Fibroblast of skin of scalp (primary cell): ENCODE results near the gene MRPL34. TPM values are rescaled to one million over a fixed set of nuclear protein-coding genes. Genes with fewer than 3 reads are reported as not detected.
A peak's percentile ranks its signal among the peaks of the same experiment; 100 is the strongest.
"Not testable (repeated sequence)": the region's sequence is repeated elsewhere in the genome, so short reads cannot be mapped to it uniquely, and the experiment has no call there.

Source experiments
- DNase-seq: peaks from one replicate; pipeline ENCODE4 v3.0.0-alpha.2; 2013
- polyA plus RNA-seq, 2 experiments: library from polyadenylated mRNA; unstranded; fragments of 120-200 nt; gene quantifications; one replicate each; pipeline ENCODE4 v1.2.1, GENCODE V29; 2013; ENCODE audit not compliant: insufficient read length in 2 of 2

Gene MRPL34
- 33.5 TPM for polyA plus RNA-seq (2013, experiment 1 of 2; ENCODE audit: insufficient read length)
- polyA plus RNA-seq (2013, experiment 2 of 2; ENCODE audit: insufficient read length): 29.8 TPM

DNA sequence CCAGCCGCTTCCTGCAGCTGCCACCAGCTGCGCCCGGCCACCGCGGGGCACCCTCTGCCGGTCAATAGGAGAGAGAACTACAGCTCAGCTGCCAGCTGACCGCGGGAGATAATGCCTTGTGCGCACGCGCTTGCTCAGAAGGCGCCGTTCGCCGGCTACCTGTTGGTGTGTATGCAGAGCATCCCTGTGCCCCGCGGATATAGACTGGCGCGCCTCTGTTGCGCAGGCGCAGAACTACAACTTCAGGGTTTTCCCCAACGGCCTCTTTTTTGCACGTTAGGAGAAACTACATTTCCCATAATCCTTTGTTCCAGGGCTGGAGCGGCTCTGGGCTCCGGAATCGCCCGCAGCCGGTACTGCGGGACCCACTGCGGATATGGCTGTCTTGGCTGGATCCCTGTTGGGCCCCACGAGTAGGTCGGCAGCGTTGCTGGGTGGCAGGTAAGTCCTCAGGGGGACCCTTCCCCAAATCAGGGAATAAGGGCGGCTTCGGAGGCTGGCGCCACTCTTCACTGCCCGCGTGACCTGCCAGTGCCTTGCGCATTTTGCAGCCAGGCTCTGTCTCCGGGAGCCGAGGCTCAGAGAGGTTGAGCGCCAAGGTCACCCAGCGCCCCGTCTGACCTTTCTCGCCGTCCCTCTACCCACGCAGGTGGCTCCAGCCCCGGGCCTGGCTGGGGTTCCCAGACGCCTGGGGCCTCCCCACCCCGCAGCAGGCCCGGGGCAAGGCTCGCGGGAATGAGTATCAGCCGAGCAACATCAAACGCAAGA lies at the start of gene MRPL34:
MRPL34 (plus strand) TSS at position 356 of the 768 bp plus-strand sequence; CDS start at position 377, 21 bp downstream.
- DNase-seq: peak; percentile 98

DNA sequence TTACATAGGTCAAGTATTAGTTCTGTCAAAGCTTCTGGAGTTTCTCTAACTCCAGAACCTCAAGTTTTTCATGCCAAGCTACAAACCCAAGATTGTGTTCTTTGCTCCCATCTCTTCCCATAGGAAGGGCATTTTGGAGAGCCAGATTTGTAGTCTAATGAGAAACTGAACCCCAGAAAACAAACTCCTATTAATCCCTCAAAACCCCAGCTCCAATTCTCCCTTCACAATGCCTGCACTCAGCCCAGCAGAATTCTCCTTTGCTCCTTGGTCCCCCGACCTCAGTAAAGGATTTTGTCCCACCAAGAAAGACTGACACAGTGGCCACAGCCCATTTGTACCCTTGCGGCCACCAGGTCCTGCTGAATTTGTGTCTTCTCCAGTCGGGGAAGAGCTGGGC lies 49.5 kb upstream of the MRPL34 start:
- DNase-seq: no peak

DNA sequence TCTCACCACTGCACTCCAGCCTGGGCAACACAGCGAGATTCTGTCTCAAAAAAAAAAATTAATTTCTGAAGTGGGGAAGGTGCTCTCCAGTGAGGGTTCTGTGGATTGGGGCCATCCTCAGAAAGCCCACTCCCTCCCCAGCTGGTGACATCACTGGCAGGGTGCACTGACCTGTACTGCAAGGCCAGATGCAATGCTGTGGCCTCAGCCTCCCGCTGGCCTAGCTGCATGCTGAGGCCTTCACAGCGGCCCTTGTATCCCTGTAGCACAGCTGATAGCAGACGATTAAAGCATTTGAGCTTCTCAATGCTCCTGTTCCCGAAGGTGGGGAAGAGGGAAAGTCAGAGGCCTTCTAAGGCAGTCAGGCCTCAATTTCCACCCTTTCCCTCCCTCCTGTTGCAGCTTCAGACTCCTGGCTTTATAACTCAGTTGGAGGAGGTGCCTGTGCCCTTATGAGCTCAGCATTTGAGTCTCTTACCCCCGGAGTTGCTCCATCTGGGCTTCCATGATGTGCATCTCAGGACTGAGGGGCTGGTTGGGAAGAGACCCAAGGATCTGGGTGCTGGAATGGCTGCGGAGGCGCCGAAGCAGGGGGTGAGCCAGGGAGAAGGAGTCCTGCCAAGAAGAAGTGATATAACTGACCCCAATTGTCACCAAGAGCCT lies 46.4 kb upstream of the MRPL34 start:
- DNase-seq: no peak

DNA sequence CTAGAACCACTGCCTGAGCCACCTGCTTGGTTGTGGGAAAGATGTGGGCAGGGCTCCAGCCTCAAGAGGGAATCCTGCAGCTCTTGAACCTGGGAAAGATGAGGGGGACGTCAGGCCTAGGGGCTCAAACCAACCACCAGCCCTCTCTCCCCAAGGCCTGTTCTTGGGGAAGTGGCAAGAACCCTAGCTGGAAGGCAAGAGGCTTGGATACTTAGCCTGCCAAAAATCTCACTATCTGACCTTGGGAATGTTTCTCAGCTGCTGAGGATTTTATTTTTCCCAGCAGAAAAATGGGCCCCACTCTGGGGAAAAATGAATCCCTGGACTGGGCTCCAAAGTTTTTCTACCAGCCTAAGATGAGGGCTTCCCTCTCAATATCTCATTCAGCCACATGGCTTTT lies 45.7 kb upstream of the MRPL34 start:
- no peak for DNase-seq

DNA sequence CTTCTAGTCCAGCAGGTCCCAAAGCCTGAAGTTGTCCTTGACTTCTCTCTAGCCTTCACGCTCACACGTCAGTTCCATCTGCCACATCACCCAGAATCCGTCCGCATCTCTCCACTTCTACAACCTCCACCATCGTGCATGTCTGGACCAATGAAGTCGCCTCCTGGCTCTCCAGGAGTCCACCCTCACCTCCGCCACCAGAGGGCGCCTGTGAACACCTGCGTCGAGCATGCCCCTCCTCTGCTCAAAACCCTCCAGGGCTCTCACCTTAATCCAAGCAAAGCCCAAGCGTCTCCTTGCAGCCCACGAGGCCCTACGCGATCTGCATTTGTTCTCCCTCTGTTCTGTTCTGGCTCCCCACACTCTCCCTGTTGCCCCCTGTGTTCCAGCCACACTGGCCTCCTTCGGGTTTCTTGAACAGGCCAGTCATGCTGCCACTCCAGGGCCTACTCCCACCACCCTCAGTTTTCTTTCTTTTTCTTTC lies 44.8 kb upstream of the MRPL34 start:
- DNase-seq: peak; percentile 64

DNA sequence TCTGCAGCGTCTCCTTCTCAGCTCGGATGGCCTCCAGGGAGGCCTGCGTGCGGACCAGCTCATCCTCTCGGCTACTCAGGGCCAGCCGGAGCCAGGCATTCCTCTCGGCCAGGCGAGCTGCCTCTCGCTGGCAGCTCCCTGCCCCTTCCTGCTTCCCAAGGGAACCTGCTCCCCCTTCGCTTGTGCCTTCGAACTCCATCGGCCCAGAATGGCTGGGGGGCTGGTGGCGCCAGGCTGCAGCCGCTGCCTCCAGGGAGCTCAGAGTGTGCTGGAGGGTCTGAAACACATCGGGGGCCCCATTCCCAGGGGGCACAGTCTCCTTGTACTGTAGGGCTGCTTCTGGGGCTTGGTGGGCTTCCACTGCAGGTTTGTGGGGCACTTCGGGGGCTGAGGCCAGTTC lies 43.1 kb upstream of the MRPL34 start:
- no peak for DNase-seq

DNA sequence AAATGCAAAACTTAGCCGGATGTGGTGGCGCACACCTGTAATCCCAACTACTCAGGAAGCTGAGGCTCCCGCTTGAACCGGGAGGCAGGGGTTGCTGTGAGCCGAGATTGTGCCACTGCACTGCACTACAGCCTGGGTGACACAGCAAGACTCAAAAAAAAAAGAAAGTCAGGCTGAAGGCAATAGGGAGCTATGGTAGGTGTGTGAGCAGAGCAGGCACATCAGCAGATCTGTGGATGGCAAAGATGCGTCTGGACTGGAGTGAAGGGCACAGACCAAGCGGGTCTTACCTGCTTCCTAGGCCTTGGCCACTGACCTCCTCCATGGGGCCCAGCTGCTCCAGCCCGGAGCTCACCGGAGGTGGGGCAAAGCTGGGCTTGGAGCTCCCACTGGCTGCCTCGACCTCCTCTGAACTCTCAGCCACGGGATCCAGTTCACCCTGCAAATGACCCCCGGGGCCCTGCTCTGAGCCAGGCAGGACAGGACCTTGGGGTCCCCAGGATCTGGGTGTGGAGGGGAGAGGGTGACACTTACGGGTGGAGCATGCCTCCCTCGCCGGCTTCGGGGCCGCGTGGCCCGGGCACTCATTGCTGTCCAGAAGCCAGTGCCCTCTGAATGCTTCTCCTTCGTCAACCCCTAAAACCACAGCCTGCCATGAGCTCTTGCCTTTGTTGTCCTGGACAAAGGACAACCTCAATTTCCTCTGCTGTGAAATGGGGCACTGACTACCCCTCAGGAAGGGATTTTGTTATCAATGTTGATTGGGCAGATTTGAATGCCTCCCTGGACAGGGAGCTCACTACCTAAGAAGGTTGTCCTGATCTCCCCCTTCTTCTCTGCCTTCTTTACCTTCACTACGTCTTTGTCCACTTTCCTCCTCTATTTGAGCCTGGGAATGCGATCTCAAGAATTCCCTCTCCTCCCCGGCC lies 41.7 kb upstream of the MRPL34 start:
- no peak for DNase-seq

DNA sequence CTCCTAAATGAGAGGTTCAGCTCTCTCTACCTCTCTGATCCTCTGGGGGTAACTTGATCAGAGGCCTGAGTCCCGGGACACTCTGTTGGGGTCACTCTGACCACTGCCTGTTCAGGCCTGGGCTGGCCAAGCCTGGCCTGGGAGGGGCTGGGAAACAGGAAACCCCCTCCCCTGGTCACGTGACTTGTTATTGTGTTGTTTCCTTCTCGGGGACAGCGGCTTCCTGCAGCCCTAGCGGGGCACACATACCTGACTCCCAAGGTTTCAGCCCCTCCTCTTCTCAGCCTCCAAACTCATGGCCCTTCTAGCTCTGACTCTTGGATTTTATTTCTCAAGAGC lies 41.1 kb upstream of the MRPL34 start, which contains the start of gene USHBP1:
USHBP1 (minus strand) TSS at position 105 of the 339 bp plus-strand sequence. CDS start 446 bp downstream, outside the sequence.
- no peak for DNase-seq

DNA sequence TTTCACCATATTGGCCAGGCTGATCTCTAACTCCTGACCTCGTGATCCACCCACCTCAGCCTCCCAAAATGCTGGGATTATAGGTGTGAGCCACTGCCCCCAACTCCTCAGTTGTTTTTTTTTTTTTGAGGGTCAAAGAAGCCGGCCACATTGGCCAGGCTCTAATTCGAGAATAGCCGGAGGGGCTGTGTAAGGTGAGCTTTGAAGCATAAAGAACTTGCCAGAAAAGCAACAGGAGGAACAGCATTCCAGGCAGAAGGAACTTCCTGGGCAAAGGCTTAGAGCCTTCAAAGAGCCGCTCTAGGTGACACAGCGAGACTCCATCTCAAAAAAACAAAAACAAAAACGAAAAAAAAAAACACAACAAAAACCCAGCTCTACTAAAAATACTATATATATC lies 39.6 kb upstream of the MRPL34 start:
- DNase-seq: no peak

DNA sequence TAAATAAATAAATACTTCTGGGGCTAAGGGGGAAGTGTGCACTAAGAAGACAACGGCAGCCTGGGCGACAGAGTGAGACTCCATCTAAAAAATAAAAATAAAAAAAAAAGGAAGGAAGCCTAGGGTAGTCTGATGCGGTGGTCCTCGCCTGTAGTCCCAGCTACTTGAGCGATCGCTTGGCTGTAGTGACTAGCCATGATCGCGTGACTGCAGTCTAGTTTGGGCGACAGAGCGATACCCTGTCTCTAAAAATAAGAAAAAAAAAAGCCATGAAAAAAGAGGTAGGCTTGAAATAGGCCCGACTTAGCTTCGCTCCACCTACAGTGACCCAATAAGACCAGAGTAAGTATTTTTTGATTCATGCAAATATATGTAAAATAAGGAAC lies 39.1 kb upstream of the MRPL34 start:
- no peak for DNase-seq

DNA sequence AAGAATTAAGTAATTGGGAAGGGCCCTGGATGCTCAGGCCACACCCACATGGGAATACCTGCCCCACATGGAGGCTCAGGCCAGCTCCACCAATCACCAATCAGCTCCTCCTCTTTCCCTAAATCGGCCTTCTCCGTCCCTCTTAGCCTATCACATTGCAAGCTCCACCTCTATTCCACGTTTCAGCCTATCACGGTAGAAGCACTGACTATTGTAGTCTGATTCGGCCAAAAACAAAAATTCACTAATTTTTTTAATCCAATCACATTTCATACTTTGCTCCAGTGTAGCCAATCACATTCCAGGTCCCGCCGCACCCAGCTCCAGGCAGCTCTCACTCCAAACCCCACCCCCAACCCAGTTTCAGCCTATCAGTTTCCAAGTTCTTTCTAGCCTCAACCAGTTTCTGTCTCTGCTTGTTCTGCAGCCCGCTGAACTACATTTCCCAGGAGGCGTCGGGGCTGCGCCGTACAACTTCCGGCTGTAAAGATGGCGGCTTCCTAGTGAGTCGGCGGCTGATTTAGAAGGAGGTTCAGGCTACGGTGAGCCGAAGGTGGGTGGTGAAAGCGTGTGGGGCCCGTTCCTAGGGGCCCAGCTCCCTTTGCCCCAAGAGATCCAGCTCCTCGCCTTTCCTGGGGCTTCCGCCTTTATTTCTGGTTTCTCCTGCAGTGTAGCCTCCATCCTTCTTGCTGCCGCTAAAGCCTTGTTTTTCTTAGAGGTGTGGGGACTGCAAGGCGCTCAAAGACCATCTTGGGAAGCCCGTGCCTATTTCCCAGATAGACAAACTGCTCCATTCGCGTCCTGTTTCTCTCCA lies 38.5 kb upstream of the MRPL34 start, which contains the start of gene BABAM1:
BABAM1 (plus strand) TSS at position 469 of the 814 bp plus-strand sequence. CDS start 1,364 bp downstream, outside the sequence.
- DNase-seq: peak; percentile 99

DNA sequence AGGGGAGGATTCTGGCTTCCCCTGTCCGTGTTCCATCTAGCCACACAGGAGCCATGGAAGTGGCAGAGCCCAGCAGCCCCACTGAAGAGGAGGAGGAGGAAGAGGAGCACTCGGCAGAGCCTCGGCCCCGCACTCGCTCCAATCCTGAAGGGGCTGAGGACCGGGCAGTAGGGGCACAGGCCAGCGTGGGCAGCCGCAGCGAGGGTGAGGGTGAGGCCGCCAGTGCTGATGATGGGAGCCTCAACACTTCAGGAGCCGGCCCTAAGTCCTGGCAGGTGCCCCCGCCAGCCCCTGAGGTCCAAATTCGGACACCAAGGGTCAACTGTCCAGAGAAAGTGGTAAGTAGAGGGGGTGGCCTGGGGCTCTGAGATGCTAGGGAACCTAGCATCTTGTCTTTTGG lies 36.9 kb upstream of the MRPL34 start:
- DNase-seq: no peak

DNA sequence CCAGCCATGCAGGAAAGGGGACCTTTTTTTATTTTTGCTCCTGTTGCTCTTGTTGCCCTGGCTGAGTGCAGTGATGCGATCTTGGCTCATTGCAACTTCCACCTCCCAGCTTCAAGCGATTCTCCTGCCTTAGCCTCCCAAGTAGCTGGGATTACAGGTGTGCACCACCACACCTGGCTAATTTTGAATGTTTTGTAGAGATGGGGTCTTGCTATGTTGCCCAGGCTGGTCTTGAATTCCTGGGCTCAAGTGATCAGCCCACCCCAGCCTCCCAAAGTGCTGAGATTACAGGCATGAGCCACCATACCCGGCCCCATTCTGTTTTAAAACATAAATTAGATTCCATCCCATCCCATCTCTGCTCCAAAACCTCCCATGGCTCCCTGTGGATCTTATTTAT lies 30.8 kb upstream of the MRPL34 start:
- not testable (repeated sequence) for DNase-seq

DNA sequence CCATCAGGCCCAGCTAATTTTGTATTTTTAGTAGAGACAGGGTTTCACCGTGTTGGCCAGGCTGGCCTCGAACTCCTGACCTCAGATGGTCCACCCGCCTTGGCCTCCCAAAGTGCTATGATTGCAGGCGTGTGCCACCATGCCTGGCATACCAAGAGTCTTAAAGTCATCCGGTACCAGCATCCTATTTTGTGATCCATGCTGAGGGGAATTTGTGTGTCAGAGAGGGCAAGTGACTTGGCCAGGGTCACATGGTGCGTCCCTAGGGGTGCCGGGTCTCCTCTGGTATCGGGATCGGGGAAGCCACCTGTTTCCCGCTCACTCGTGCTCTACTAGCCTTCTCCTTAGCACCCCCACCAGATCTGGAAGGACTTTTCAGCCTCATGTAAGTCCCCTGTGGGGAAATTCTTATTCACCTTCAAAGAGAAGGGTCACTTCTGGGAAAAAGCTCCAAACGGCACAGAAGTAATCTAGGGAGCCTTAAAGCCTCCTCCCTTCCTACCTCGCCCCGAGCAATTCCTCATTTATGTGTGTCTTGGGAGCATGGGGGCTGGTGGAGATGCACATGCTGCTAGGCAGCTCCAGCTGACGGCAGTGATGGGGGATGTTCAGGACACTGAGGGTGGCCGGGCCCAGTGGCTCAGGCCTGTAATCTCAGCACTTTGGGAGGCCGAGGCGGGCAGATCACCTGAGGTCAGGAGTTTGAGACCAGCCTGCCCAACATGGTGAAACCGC lies 30.1 kb upstream of the MRPL34 start:
- DNase-seq: no peak

DNA sequence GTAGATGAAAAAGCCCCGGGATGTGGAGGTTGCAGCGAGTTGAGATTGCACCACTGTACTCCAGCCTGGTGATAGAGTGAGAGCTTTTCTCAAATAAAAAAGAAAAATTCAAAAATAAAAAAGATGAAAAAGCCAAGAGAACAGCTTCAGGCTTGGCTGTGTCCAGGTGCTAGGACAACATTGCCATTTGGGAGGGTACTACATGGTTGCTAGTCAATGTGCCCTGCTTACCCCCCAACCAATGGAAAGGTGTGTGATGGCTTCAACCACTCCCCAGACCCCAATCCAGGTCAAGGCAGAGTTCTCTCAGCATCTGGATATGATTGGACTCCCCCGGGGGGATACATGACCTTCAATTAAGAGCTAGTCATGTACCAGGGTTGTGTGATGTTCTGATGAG lies 26.2 kb upstream of the MRPL34 start:
- no peak for DNase-seq

DNA sequence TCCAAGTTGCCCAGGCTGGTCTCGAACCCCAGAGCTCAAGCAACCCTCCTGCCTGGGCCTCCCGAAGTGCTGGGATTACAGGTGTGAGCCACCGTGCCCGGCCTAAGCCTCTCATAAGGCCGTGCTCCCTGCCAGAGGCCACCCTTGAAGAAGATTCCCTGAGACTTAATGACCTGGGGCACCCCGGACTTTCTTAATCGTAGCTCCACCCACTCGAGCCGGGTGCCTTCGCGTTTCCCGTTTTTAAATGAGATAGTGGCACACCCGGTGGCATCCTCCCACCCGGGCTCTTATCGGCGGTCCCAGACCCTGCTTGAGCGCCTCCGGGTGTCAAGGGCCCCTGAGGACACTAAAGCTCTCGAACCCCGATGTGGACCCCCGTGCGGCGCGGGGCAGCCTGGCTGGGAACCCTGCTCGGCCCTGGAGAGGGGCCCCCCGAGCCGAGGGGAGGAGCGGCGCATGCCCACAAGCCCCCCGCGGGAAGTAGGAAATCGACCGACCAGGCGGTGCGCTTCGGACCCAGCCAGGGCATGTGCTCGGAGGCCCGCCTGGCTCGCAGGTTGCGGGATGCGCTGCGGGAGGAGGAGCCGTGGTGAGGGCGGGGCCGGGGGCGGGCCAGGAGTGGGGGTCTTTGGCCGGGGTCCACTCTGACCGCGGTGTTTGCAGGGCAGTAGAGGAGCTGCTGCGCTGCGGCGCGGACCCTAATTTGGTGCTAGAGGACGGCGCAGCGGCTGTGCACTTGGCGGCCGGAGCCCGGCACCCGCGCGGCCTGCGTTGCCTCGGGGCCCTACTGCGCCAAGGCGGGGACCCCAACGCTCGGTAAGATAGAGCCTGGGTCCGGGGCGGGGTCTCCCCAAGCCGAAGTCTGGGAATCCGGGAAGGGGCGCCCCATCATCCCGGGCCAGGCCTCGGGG lies 24.0 kb upstream of the MRPL34 start, which contains the start of gene ANKLE1:
ANKLE1 (plus strand) TSS at position 511 of the 914 bp plus-strand sequence; CDS start at position 531, 20 bp downstream.
- DNase-seq: no peak

DNA sequence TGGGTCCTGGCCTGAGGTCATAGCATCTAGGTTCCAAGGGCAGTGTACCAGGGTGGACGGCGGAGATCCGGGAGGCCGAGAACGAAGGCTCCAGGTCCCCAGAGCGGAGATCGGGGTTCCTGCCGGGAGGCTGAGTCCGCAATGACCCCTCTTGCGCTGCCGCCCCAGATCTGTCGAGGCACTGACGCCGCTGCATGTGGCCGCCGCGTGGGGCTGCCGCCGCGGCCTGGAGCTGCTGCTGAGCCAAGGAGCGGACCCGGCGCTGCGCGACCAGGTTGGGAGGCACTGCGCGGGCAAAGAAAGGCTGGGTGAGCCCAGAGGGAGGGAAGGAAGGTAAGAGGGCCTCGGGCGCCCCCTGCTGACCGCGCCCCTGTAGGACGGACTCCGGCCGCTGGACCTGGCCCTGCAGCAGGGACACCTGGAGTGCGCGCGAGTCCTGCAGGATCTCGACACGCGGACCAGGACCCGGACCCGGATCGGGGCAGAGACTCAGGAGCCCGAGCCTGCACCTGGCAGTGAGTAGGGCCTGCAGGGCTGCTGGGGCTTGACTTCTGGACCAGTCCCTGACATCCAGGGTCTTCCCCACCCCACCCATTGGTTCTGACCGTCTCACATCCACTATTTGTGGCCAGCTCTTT lies 23.1 kb upstream of the MRPL34 start:
- DNase-seq: peak; percentile 74

DNA sequence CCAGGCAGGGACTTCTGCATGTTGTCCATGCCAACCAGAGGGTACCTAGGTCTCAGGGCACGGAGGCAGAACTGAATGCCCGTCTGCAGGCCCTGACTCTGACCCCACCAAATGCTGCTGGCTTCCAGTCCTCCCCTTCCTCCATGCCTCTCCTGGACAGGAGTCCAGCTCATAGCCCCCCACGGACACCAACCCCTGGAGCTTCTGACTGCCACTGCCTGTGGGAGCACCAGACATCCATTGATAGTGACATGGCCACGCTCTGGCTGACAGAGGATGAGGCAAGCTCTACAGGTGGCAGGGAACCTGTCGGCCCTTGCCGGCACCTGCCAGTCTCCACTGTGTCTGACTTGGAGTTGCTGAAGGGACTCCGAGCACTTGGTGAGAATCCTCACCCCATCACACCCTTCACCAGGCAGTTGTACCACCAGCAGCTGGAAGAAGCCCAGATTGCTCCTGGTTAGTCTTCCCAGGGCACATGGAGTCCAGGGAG lies 22.1 kb upstream of the MRPL34 start:
- no peak for DNase-seq
